ENCODE measurements around the gene JSRP1. TPM values are rescaled to one million over a fixed set of nuclear protein-coding genes. Genes with fewer than 3 reads are reported as not detected.

Gene JSRP1
- not detected for polyA plus RNA-seq (2013, experiment 1 of 4)
- polyA plus RNA-seq (2013, experiment 2 of 4): not detected
- polyA plus RNA-seq (2013, experiment 3 of 4): not detected
- polyA plus RNA-seq (2013, experiment 4 of 4): not detected

GRCh38 chr19:2255982-2256685, at the start of gene JSRP1:
TSS of gene JSRP1 (minus strand) at chr19:2256417. CDS start at chr19:2255314, 1,103 bp downstream.
- no peaks in the 10 kb centered on the region for H3K36me3 ChIP-seq (ENCODE audit: control insufficient read depth, insufficient read depth, low read length)
- no peak within 1 kb of the TSS for H3K27ac ChIP-seq (ENCODE audit: insufficient read depth, low read depth, low read length, poor library complexity, severe bottlenecking)
- peaks cover 34% of the 10 kb centered on the region for H3K27me3 ChIP-seq (ENCODE audit: control insufficient read depth, insufficient read depth, low read length, poor library complexity, severe bottlenecking)
- H3K4me3 ChIP-seq (ENCODE audit: insufficient read depth, low read depth, low read length): no peak within 1 kb of the TSS
- WGBS, 2 experiments: 88% methylated on average over 24 of the region's 24 CpGs
- H3K9me3 ChIP-seq (ENCODE audit: control insufficient read depth, low read length): no peaks in the 10 kb centered on the region
- peaks cover 7% of the 10 kb centered on the region for H3K4me1 ChIP-seq (ENCODE audit: control insufficient read depth, insufficient read depth, low read length)

- no peaks in the 10 kb centered on the region for H3K36me3 ChIP-seq (ENCODE audit: control insufficient read depth, insufficient read depth, low read length)
- no peak overlapping the region for H3K4me3 ChIP-seq (ENCODE audit: insufficient read depth, low read depth, low read length)
- H3K4me1 ChIP-seq (ENCODE audit: control insufficient read depth, insufficient read depth, low read length): no peaks in the 10 kb centered on the region
- no peak overlapping the region for H3K27ac ChIP-seq (ENCODE audit: insufficient read depth, low read depth, low read length, poor library complexity, severe bottlenecking)
- 79% methylated on average over 18 to 19 of the region's 19 CpGs for WGBS, 2 experiments
- H3K9me3 ChIP-seq (ENCODE audit: control insufficient read depth, low read length): no peaks in the 10 kb centered on the region
- peaks cover 34% of the 10 kb centered on the region for H3K27me3 ChIP-seq (ENCODE audit: control insufficient read depth, insufficient read depth, low read length, poor library complexity, severe bottlenecking)
Observed at GRCh38 chr19:2305452-2306280, 49.4 kb upstream of the JSRP1 start.

- H3K36me3 ChIP-seq (ENCODE audit: control insufficient read depth, insufficient read depth, low read length): no peaks in the 10 kb centered on the region
- no peaks in the 10 kb centered on the region for H3K4me1 ChIP-seq (ENCODE audit: control insufficient read depth, insufficient read depth, low read length)
- WGBS, 2 experiments: 90 to 91% methylated on average over 26 of the region's 26 CpGs
- H3K27ac ChIP-seq (ENCODE audit: insufficient read depth, low read depth, low read length, poor library complexity, severe bottlenecking): no peak overlapping the region
- no peak overlapping the region for H3K4me3 ChIP-seq (ENCODE audit: insufficient read depth, low read depth, low read length)
- H3K27me3 ChIP-seq (ENCODE audit: control insufficient read depth, insufficient read depth, low read length, poor library complexity, severe bottlenecking): peaks cover 29% of the 10 kb centered on the region
- no peaks in the 10 kb centered on the region for H3K9me3 ChIP-seq (ENCODE audit: control insufficient read depth, low read length)
Observed at GRCh38 chr19:2303211-2303798, 47.1 kb upstream of the JSRP1 start.

DNA sequence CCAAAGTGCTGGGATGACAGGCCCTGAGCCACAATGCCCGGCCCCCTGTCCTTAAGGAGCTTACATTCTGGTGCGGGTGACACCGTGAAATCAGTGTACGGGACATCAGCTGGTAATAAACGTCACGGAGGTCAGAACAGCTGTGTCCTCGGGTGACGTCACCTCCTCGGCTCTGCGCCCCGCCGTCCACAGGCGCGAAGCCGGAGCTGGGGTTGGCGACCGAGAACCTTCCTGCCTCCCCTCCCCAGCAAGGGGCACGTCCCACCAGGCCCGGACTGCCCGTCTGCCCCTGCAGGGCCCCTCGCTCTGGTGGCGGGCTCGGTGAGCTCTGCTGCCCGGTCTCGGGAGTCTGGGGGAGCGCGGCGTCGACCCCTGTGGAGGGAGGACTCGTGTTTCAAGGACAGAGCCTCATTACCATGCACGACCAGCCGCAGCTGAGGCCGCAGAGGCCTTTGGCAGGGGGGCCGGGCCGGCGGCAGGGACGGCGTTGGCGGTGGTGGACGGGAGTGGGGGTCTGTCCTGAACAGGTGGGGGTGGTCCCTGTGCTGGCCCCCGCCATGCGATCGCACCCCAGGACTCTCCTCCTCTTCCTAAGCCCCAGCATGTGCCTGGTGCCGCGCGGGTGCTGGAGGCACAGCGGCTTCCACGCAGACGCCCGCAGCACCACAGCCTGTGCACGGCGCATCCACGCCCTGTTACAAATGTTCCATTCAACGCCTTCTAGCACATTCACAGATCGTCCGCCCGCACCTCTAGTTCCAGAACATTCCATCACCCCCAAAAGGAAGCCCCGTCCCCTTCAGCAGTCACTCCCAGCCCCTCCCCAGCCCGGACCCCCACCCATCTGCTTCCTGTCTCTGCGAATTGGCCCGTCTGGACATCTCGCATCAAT, 46.3 kb upstream of the JSRP1 start:
- Histone ChIP-seq H3K4me3 (ENCODE audit: insufficient read depth, low read depth, low read length) (no peak overlapping the region), H3K4me1 (ENCODE audit: control insufficient read depth, insufficient read depth, low read length) (no peaks in the 10 kb centered on the region), H3K36me3 (ENCODE audit: control insufficient read depth, insufficient read depth, low read length) (no peaks in the 10 kb centered on the region), H3K9me3 (ENCODE audit: control insufficient read depth, low read length) (no peaks in the 10 kb centered on the region), H3K27me3 (ENCODE audit: control insufficient read depth, insufficient read depth, low read length, poor library complexity, severe bottlenecking) (peaks cover 23% of the 10 kb centered on the region), H3K27ac (ENCODE audit: insufficient read depth, low read depth, low read length, poor library complexity, severe bottlenecking) (no peak overlapping the region)
- WGBS, 2 experiments: 34% methylated on average over 62 of the region's 62 CpGs

- H3K36me3 ChIP-seq (ENCODE audit: control insufficient read depth, insufficient read depth, low read length): no peaks in the 10 kb centered on the region
- no peak overlapping the region for H3K27ac ChIP-seq (ENCODE audit: insufficient read depth, low read depth, low read length, poor library complexity, severe bottlenecking)
- peaks cover 17% of the 10 kb centered on the region for H3K27me3 ChIP-seq (ENCODE audit: control insufficient read depth, insufficient read depth, low read length, poor library complexity, severe bottlenecking)
- no peaks in the 10 kb centered on the region for H3K4me1 ChIP-seq (ENCODE audit: control insufficient read depth, insufficient read depth, low read length)
- H3K9me3 ChIP-seq (ENCODE audit: control insufficient read depth, low read length): no peaks in the 10 kb centered on the region
- WGBS, 2 experiments: 90 to 91% methylated on average over 17 of the region's 17 CpGs
- H3K4me3 ChIP-seq (ENCODE audit: insufficient read depth, low read depth, low read length): no peak overlapping the region
Observed at GRCh38 chr19:2300533-2300932, 44.3 kb upstream of the JSRP1 start.

DNA sequence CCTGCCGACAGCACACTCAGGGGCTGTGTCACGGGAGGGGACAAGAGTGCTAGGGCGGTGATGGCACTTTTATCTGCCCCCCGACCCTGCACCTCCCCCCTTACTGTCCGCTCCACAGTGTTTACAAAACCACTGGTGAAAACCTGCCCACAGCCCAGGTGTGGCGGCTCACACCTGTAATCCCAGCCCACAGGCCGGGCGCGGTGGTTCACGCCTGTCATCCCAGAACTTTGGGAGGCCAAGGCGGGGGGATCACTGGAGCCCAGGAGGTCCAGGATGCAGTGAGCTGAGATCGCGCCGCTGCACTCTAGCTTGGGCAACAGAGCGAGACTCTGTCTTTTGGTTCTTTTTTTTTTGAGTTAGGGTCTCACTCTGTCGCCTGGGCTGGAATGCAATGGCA, 39.9 kb upstream of the JSRP1 start:
- H3K27ac ChIP-seq (ENCODE audit: insufficient read depth, low read depth, low read length, poor library complexity, severe bottlenecking): no peak overlapping the region
- no peaks in the 10 kb centered on the region for H3K36me3 ChIP-seq (ENCODE audit: control insufficient read depth, insufficient read depth, low read length)
- H3K4me3 ChIP-seq (ENCODE audit: insufficient read depth, low read depth, low read length): no peak overlapping the region
- H3K27me3 ChIP-seq (ENCODE audit: control insufficient read depth, insufficient read depth, low read length, poor library complexity, severe bottlenecking): peaks cover 50% of the 10 kb centered on the region
- no peaks in the 10 kb centered on the region for H3K9me3 ChIP-seq (ENCODE audit: control insufficient read depth, low read length)
- H3K4me1 ChIP-seq (ENCODE audit: control insufficient read depth, insufficient read depth, low read length): no peaks in the 10 kb centered on the region
- WGBS, 2 experiments: 89 to 90% methylated on average over 16 of the region's 16 CpGs

DNA sequence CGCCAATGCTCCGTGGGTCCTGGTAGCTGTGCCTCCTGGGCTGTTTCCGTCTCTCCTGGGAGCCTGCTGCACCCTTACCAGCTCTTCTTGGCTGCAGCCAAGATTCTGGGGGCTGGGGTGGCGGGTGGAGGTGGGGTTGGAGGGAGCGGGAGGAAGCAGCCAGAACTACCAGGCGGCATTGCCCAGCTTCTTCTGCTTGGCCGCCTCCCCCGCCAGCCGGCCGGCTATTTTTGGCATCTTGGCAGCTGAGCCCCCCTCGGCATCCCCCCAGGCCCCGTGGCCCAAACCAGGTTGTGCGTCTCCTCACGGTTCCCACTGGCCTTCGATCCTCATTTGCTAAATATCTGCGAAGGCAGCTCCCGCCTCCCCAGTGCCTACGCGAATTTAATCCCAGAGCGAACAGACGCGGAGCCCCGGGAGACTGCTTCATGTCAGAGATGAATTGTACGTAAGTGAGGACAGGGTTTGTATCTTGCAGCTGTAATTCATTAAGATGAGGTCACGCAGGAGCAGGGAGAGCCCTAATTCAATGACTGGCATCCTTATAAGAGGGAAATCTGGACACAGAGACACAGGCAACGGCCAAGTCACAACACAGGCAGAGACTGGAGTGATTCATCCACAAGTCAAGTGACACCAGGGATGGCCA, 38.6 kb upstream of the JSRP1 start:
- Histone ChIP-seq H3K9me3 (ENCODE audit: control insufficient read depth, low read length) (no peaks in the 10 kb centered on the region), H3K36me3 (ENCODE audit: control insufficient read depth, insufficient read depth, low read length) (no peaks in the 10 kb centered on the region), H3K27me3 (ENCODE audit: control insufficient read depth, insufficient read depth, low read length, poor library complexity, severe bottlenecking) (peaks cover 63% of the 10 kb centered on the region), H3K27ac (ENCODE audit: insufficient read depth, low read depth, low read length, poor library complexity, severe bottlenecking) (no peak overlapping the region), H3K4me3 (ENCODE audit: insufficient read depth, low read depth, low read length) (no peak overlapping the region), H3K4me1 (ENCODE audit: control insufficient read depth, insufficient read depth, low read length) (peaks cover 3% of the 10 kb centered on the region)
- 86% methylated on average over 26 of the region's 26 CpGs for WGBS, 2 experiments

GRCh38 chr19:2291185-2291751, 35.1 kb upstream of the JSRP1 start:
- Histone ChIP-seq H3K36me3 (ENCODE audit: control insufficient read depth, insufficient read depth, low read length) (no peaks in the 10 kb centered on the region), H3K9me3 (ENCODE audit: control insufficient read depth, low read length) (no peaks in the 10 kb centered on the region), H3K27ac (ENCODE audit: insufficient read depth, low read depth, low read length, poor library complexity, severe bottlenecking) (no peak overlapping the region), H3K4me1 (ENCODE audit: control insufficient read depth, insufficient read depth, low read length) (peaks cover 5% of the 10 kb centered on the region), H3K27me3 (ENCODE audit: control insufficient read depth, insufficient read depth, low read length, poor library complexity, severe bottlenecking) (peaks cover 98% of the 10 kb centered on the region), H3K4me3 (ENCODE audit: insufficient read depth, low read depth, low read length) (peak overlapping the region; percentile 22)
- 2% methylated on average over 67 of the region's 67 CpGs for WGBS, 2 experiments

Data from ectodermal cell (in vitro differentiated cells).